TTC549 (cell line): Measurements from ENCODE around the gene PTHLH.

Experiments used
- FAIRE-seq: peaks from 2 replicates; lab custom pipeline; 2012; peaks lifted over from hg19 to GRCh38; lab: Jason Lieb, UNC

Gene PTHLH

GRCh38 chr12:27973487-27973890 is 956 bp upstream of the PTHLH start:
- FAIRE-seq, result no peak

- no peak for FAIRE-seq
These were observed 927 bp downstream of the PTHLH start for GRCh38 chr12:27971606-27972005.

DNA sequence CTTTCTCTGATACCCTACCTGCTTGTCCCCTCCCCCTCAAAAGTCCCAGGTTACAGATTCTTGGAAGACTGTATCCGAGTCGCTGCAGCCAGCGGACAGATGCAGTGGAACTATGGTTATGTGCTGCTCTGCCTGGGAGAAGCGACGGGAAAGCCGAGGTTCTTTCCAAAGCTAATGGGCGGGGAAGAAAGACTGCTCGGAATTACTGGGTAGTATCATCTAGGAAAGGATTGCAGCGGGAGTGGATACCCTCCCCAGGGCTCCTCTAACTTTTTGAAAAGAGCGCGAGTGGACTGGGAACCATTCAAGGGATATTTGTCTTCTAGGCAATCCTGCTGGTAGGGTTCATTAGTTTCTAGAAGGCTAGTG is 1.4 kb downstream of the PTHLH start:
- FAIRE-seq, result no peak

DNA sequence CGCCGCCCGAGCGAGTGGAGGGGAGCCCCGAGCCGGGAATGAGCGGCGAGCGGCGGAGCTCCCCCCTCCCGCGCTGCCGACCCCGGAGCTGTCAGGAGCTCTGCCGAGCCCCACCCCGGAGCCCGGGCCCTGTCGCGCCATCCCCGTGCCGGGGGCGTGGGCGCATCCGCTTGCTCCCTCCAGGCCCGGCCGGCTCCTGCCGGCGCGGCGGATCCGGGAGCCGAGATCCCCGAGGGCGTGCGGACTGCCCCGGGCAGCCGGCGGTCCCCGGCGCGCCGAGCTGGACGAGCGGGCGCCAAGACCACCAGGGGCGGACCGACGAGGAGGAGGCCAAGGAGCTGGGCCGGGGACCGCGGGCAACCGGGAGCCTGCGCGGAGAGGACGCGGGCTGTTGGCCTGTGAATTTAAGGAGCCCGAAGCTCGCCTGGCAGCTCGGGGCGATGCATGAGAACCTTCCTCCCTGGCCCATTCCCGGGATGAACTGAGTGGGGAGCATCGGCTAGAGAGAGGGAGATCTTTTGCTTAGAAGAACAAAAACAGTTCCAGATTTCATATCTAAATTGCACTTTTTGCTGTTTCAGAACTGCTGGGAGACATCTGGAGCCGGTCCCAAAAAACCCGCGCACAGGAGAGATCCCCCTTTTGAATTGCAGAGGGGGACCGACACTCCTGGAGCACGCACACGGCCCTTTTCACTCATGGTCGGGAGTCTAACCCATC is 2.0 kb downstream of the PTHLH start:
- no peak for FAIRE-seq

GRCh38 chr12:27969624-27970400 is 2.7 kb downstream of the PTHLH start:
- FAIRE-seq, result no peak

DNA sequence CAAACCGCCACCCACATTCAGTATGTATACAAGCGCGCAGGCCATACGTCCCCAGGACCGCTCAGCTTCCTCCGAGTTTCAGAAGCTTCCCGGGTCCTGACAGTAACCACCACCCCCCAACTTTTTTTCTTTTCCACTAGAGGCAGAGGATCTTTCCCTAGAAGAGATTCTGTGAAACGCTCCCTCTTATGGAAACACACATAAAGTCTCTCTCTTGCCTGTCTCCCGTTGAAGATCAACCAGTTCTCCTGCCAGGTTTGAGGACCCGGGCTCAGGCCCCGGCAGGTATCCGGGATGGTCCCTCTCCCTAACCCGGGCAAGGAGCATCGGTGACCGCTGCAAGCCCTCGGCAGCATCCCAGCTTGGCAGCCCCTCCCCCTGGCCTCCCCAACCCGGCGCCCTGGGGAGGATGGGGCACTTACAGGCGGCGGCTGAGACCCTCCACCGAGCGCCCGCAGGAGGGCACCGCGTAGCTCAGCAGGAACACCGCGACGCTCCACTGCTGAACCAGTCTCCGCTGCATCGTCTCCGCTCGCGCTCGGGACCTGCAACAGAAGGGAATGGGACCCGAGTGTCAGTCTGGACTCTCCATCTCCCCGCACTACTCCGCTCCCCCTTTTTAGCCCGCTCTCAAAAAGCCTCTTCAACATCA is 3.4 kb downstream of the PTHLH start:
- no peak for FAIRE-seq

DNA sequence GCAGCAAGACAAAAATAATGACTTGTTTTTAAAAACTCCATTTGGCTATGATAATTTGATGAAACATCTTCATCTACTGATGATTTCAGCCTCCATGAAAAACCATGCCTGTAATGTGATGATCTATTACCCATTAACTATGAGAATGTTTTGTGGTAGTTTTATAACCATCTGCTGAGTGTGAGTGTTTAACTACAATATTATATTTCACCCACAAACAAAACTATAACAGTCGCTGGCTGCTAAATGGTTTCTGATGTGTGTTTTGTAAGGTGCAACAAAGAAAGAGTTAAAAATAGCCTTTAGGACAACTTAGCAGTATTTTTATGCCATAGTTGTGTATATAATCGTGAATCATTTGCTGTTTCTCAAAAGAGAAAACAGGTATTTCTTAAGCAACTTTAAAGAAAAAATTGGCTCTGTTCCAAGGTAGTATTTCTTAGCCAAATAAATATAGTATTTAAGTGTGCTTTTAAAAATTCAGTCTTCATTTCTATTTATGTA is 4.9 kb downstream of the PTHLH start:
- FAIRE-seq, result no peak

DNA sequence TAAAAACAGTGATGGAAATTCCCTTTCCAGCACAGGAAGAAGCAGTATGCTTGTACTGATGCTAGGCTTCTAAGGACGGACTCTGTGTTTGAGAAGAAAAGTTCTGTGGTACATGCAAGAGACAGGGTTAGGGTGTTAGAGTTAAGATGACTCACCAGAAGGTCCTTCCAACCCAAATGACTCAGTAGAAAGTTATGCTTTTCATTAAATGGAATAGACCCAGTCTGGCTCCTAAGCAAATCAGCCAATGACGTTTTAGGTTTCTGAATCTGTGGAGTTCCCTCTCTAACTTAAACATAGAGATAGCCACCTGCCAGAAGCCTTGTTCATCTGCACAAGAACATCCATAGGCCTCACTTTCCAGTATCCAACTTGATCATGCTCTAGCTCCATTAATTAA is 5.7 kb downstream of the PTHLH start:
- FAIRE-seq, result no peak

- no peak for FAIRE-seq
These were observed 6.6 kb downstream of the PTHLH start for GRCh38 chr12:27965966-27966365.

DNA sequence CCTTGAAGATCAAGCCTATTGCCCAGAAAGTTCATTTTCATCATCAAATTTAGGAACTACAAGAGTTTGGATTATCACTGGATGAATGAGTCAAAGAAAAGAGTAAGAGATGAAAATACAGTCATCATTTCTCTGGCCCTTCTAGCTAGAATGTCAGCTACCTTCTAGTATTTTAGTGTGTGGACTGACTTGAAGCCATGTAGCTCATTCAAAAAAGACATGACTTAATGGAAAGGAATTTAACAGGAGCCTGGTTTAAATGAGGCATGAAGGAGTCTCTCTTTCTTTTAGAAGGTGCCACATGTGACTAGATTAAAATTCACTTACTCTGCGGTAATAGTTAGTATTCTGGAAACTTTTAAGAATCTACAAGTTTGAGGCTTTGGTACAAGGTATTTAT is 7.1 kb downstream of the PTHLH start:
- FAIRE-seq, result no peak

DNA sequence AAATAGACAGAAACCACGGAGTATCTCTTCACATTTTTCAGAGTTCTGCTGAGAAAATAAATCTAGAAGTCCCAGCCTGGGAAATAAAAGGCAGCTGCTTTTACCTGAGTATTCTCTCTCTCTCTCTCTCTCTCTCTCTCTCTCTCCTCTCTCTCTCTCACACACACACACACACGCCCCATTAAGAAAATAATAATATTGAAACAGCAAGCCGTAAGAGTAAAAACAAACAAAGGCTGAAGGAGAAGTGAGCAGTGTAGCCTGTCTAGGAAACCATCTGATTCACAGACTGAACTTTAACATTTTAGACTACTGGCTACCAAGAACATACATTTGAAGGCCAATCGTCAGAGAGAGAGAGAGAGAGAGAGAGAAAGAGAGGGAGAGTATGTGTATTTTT is 8.4 kb downstream of the PTHLH start:
- FAIRE-seq, result no peak

- no peak for FAIRE-seq
These were observed 11.7 kb downstream of the PTHLH start for GRCh38 chr12:27960821-27961220.

DNA sequence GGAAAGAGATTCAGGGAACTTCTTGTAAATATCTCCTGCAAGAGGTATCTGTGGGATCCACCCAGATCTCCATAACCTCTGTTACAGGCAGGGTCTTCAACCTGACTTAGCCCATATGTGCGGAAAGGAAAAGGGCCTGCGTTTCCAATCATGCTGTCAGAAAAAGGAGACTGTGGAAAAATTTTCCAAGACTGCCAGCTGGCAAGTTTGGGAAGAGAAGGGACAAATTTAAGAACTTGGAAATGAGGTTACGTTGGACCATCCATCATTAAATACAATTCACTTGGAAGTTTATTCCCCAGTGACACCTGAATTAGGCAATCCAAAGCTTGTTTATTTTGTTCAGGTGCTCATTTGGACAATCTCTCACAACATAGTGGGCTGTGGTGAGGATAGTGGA is 13.9 kb downstream of the PTHLH start:
- no peak for FAIRE-seq

DNA sequence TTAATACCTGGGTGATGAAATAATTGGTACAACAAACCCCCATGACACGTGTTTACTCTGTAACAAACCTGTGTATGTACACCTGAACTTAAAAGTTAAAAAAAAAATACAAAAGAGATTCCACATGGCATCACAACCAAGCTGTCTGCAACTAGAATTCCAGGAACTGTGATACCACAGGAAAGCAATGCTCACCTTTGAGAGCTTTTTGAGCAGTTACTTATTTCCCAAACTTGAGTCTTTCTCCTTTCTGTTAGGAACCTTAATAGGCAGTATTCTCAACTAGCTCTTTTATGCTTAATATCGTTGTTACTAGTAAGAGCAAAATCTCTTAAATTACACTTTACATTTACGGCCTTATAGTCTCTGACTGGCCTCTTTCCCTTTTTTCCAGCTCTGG is 15.2 kb downstream of the PTHLH start:
- no peak for FAIRE-seq

DNA sequence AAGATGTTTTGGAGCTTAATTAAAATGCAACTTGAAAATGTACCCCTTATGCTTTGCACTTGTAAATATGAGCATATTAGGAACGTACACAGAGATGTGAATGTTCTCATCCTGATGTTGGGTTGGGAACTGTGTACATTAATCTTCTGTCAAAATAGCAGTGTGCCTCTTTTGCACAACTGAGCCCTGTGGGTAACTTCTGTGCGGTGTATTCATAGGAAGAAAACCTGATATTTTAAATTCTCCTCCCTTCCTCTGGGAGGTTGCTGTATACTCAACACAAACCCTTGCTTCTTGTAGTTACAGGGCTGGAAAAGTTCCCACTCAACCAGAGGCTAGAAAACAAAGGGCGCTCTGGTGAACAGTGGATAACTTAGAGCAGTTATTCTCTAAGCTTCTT is 18.7 kb downstream of the PTHLH start:
- no peak for FAIRE-seq

- FAIRE-seq, result no peak
These were observed 19.2 kb downstream of the PTHLH start for GRCh38 chr12:27953348-27953747.

DNA sequence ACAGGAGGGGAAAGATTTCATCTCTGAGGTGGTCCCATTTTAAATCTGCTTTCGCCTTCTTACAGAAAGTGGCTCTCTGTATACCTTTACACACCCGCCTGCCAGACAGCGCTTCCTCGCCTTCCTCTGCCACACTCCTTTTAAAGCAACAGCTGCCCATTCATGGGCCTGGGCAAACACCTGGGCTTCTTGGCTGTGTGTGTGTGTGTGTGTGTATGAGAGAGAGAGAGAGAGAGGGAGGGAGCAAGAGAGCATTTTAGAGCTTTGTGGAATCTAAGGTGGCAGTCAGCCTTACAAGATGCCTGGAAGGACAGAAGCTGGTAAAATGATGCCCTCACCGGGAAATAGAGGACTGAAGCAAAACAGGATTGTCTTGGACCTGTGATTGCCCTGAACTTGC is 20.0 kb downstream of the PTHLH start:
- no peak for FAIRE-seq

GRCh38 chr12:27951898-27952297 is 20.6 kb downstream of the PTHLH start:
- no peak for FAIRE-seq

- no peak for FAIRE-seq
These were observed 26.1 kb downstream of the PTHLH start for GRCh38 chr12:27946421-27946820.

DNA sequence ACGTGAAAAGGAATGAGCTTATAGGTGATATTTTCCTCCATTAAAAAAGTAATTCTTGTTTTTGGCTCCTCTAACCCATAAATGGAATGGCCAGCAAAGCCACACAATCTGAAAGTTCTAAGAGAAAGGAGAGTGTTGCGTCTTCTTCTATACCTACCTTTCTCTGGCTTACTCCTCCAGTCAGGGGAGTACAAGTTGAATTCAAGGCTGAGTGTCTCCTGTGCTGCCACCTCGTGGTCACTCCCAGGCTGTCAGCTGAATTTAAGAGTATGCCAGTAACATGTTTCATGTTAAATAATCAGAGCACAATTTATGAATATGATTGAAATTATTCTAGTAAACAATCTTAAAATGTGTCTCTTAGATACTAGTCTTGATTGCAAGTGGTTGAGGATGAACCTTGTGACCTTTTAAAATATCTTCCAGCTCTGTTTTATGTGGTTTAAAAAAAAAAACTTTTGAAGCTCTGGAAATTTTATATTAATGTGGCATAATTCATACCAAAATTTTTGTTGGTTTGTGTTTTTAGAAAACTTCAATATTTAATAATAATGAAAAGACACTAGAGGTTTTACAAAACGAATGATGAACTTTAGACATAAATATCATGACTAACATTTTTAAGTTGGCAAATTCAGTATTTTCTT is 31.7 kb downstream of the PTHLH start:
- FAIRE-seq, result peak; percentile 68

GRCh38 chr12:27940245-27940644 is 32.3 kb downstream of the PTHLH start:
- FAIRE-seq, result no peak

DNA sequence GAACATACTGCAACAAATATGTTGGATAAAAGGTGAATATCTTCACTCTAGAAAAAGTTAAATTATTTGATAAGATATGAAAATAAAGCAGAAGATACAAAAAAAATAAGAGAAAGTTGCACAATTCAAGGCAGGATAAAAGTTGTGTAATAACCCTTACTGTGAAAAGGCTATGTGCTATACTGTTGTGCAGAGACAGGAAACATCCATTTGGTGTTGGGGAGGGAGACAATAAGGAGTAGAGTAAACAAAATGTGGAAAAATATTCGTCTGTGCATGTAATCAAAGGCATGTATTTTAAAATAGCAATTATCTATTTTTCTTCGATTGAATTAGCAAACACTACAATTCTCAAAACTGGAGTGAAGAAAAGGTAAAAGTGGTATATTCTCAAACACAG is 34.8 kb downstream of the PTHLH start:
- no peak for FAIRE-seq

GRCh38 chr12:27936196-27936595 is 36.3 kb downstream of the PTHLH start:
- no peak for FAIRE-seq
